ENCODE results near the gene ZBTB47. TPM values are rescaled to one million over a fixed set of nuclear protein-coding genes. Genes with fewer than 3 reads are reported as not detected.

The ZBTB47 gene
- total RNA-seq, 4 donors from 2014 or later, result 41.5 to 67.6 (median 50.3) TPM

DNA sequence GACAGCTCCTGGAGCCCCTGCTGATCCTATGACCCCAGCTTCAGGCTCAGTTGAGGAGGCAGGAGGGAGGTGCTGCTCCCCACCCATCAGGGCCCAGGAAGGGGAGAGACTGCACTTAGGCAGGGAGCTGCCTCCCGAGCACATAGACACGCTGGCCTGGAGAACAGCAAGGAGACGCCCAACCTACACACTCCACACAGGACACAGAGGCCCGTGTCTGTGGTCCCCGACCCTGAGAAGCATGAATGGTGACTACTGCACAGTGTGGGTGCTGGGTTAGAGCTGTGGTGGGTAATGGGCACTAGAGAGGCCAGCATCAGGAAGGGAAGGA, 50.2 kb downstream of the ZBTB47 start:
- ATAC-seq (ENCODE audit: low FRiP score), result no peak
- no peak for DNase-seq (ENCODE audit: low spot score)
- TF ChIP-seq, protein P1, sequence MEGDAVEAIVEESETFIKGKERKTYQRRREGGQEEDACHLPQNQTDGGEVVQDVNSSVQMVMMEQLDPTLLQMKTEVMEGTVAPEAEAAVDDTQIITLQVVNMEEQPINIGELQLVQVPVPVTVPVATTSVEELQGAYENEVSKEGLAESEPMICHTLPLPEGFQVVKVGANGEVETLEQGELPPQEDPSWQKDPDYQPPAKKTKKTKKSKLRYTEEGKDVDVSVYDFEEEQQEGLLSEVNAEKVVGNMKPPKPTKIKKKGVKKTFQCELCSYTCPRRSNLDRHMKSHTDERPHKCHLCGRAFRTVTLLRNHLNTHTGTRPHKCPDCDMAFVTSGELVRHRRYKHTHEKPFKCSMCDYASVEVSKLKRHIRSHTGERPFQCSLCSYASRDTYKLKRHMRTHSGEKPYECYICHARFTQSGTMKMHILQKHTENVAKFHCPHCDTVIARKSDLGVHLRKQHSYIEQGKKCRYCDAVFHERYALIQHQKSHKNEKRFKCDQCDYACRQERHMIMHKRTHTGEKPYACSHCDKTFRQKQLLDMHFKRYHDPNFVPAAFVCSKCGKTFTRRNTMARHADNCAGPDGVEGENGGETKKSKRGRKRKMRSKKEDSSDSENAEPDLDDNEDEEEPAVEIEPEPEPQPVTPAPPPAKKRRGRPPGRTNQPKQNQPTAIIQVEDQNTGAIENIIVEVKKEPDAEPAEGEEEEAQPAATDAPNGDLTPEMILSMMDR (IDR thresholded peaks at IDR 0.05), result no peak

DNA sequence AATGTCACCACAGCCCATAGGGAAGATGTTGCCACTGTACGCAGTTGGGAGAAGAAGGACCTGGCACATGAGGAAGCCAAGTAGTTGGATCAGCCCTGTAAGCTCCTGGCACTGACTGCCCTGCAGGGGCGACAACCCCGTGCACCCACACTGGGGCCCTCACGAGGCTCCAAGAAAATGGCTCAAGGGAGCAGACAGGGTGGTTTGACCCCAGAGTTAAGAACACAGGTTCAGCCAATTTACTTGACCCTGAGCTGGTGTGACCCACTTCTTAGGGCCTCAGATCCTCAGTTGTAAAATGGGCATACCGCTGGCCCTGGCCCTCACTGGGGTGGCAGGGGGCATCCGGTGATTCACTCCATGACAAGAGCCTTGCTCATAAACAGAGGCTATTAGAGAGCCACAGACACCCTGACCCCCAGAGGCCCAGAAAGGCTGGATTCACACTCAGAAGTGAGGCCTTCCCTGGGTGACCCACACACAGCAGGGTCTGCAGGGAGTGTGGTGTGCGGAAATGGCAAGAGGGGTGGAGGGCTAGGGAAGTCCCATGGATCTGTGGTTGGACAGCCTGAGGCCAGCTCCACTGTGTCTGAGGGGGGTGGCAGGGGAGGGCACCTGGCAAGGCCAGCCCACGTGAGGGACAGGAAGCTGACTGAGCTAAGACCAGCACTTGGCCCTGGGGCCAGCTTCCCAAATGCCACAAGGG, 50.8 kb downstream of the ZBTB47 start:
- TF ChIP-seq, protein P1 (IDR thresholded peaks at IDR 0.05), result no peak
- peak; percentile 7 for DNase-seq (ENCODE audit: low spot score)

DNA sequence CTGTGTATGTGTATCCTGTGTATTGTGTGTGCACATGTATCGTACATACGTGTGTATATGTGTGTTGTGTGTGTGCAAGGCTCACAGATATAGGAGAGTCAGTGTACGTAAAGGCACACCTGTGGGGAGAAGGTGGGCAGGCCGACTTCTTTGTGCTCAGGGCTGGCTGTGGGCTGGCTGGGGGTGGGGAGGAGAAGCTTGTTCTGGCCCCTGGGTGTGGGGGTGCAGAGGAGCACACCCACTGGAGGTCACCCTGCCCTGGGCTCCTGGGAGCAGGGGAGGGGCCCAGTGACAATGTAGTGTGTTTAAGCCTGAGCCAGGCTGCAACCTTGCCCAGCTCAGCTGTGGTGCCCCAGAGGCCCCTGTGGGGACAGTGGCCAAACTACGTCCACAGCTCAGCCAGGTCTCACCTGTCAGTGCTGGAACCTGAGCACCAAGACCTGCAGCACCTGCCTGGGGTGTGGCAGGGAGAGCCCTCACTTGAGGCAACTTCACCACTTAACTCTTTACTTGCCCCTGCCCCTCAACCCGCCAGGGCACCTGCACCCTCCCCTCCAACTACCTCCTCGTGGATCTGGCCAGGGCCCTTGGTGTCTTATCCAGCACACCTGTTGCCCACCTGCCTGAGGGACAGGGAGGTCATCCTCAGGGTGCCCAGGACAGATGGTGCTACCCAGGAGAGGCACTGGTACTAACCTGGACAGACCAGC, 51.7 kb downstream of the ZBTB47 start:
- TF ChIP-seq, protein P1 (IDR thresholded peaks at IDR 0.05), result no peak
- DNase-seq (ENCODE audit: low spot score) (no peak), ATAC-seq (ENCODE audit: low FRiP score) (no peak)

More for the DNA sequence above, 50.8 kb downstream of the ZBTB47 start:
- no peak for ATAC-seq (ENCODE audit: low FRiP score)

- TF ChIP-seq, protein P1 (IDR thresholded peaks at IDR 0.05), result no peak
- DNase-seq (ENCODE audit: low spot score) (no peak), ATAC-seq (ENCODE audit: low FRiP score) (no peak)
Measured at GRCh38 chr3:42705962-42706585, 52.6 kb downstream of the ZBTB47 start.

DNA sequence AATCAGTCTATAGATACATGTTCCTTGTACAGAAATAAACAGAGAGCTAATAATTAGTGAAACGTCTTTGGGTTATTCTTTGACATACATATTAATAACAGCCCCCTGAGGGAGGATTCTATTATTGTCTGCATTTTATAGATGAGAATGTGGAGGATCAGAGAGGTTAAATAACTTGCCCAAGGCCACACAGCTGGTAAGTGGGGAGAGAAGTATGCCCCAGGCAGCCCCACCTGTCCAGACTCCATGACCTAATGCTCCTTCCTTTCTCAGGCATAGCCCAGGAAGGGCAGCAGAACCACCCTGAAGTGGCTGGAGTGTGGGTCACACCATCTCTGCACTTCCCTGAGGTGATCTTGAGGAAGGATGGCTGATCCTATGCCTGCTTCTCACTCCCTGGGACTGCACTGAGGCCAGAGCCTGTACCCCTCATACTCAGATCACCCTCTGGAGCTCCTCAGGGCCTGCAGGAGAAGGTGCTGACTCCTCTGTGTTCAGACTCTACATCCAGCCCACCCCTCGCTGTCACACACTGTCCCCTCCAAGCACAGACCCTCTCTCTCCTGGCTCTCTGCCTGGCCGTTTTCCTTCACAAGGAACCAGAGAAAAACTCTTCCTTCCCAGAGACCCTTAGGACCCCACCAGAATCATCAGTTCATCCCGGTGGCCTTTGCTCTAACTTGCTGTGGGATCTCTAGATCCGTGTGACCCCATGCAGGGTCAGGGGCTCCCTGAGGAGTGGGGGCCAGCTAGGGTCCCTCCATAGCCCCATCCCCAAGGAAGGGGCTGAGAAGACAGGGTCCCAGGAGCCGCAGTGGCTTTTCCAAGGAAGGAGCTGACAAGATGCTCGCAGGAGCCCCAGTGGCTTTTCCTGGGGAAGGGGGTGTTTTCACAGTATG, 53.5 kb downstream of the ZBTB47 start:
- ATAC-seq (ENCODE audit: low FRiP score) (no peak), DNase-seq (ENCODE audit: low spot score) (no peak)
- TF ChIP-seq, protein P1 (IDR thresholded peaks at IDR 0.05), result no peak

DNA sequence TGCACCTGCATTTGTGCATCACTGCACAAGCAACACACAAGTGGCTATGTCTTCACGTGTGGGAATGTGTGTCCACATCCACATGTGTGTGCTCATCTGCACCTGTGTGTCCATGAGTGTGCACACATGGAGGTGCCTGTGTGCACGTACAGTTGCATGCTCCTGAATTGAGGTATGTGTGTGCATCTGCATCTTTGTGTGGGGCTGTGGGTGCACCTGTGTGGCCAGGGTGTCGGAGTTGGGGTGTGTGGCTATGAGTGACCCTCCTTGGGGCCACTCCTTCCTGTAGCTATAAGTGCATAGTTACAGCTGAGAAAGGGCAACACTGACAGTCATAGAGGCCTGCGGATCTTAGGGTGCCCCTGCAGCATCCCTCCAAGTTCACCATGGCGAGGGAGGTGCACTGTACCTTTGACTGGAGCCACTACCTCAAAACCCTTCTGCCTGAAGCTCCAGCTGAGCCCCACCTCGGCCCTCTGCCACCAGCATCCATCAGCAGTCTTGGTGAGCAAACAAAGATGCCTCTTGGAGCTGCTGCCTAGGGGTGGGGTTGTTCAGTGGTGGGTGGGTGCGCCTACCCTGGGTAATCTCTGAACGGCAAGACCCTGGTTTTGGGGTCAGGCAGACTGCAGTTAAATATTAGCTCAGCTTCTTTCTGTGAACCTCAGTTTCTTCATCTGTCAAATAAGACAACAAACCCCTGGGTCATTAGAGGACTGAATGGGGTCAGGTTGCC, 54.3 kb downstream of the ZBTB47 start:
- no peak for ATAC-seq (ENCODE audit: low FRiP score)
- DNase-seq (ENCODE audit: low spot score), result no peak
- TF ChIP-seq, protein P1 (IDR thresholded peaks at IDR 0.05), result no peak
